ENCODE data around the gene NDUFA6. TPM values are rescaled to one million over a fixed set of nuclear protein-coding genes. Genes with fewer than 3 reads are reported as not detected.

Gene NDUFA6
- total RNA-seq, 1 donor from 2014 or later: 73.6 TPM

- Mint-ChIP-seq H3K9me3 (peaks cover 11% of the 10 kb centered on the region), H3K36me3 (ENCODE audit: low read depth) (peaks cover 73% of the 10 kb centered on the region), H3K27me3 (no peaks in the 10 kb centered on the region), H3K4me3 (no peak overlapping the region), H3K27ac (no peak overlapping the region), H3K4me1 (no peaks in the 10 kb centered on the region)
- CTCF ChIA-PET: no interaction called here
- no peak for ATAC-seq (ENCODE audit: low read depth)
- POLR2A ChIA-PET: interaction anchor here (0.7 to 1.3 kb wide), 2 partner anchors 62 to 879 kb away, joined by 6 to 8 read pairs; partner anchors contain the start of gene WBP2NL
- intact Hi-C loops (cut with micrococcal nuclease): no loop called here
- TF ChIP-seq CTCF (IDR thresholded peaks at IDR 0.05): no peak
- no peak for DNase-seq
These were observed 29.5 kb downstream of the NDUFA6 start for GRCh38 chr22:42061041-42061440.

GRCh38 chr22:42060489-42060888 is 30.1 kb downstream of the NDUFA6 start:
- Mint-ChIP-seq H3K4me1 (no peaks in the 10 kb centered on the region), H3K4me3 (no peak overlapping the region), H3K27ac (no peak overlapping the region), H3K27me3 (no peaks in the 10 kb centered on the region), H3K9me3 (peaks cover 11% of the 10 kb centered on the region), H3K36me3 (ENCODE audit: low read depth) (peaks cover 70% of the 10 kb centered on the region)
- intact Hi-C loops (cut with micrococcal nuclease): no loop called here
- POLR2A ChIA-PET: no interaction called here
- no peak for TF ChIP-seq CTCF (IDR thresholded peaks at IDR 0.05)
- ATAC-seq (ENCODE audit: low read depth) (no peak), DNase-seq (no peak)
- CTCF ChIA-PET: no interaction called here

- peaks cover 11% of the 10 kb centered on the region for H3K9me3 Mint-ChIP-seq
- POLR2A ChIA-PET: interaction anchor here (0.6 to 0.9 kb wide), 3 partner anchors 13 to 679 kb away, joined by 3 to 7 read pairs (median 4); partner anchors contain the start of gene WBP2NL
- ATAC-seq (ENCODE audit: low read depth): no peak
- DNase-seq: no peak
- CTCF ChIA-PET: no interaction called here
- H3K27me3 Mint-ChIP-seq: no peaks in the 10 kb centered on the region
- intact Hi-C loops (cut with micrococcal nuclease): no loop called here
- H3K36me3 Mint-ChIP-seq (ENCODE audit: low read depth): peaks cover 44% of the 10 kb centered on the region
- no peak overlapping the region for H3K4me3 Mint-ChIP-seq
- no peak overlapping the region for H3K27ac Mint-ChIP-seq
- no peak for TF ChIP-seq CTCF (IDR thresholded peaks at IDR 0.05)
- peaks cover 8% of the 10 kb centered on the region for H3K4me1 Mint-ChIP-seq
These were observed 33.6 kb downstream of the NDUFA6 start for GRCh38 chr22:42056757-42057511.

- peaks cover 11% of the 10 kb centered on the region for H3K9me3 Mint-ChIP-seq
- H3K4me3 Mint-ChIP-seq: no peak overlapping the region
- H3K4me1 Mint-ChIP-seq: peaks cover 8% of the 10 kb centered on the region
- ChIA-PET CTCF (no interaction called here), POLR2A (no interaction called here)
- intact Hi-C loops (cut with micrococcal nuclease): loop anchor here (5.0 kb wide), 1 partner anchor 35 kb away; no protein-coding TSS in a partner anchor
- no peak for DNase-seq
- TF ChIP-seq CTCF (IDR thresholded peaks at IDR 0.05): no peak
- no peak for ATAC-seq (ENCODE audit: low read depth)
- no peak overlapping the region for H3K27ac Mint-ChIP-seq
- H3K36me3 Mint-ChIP-seq (ENCODE audit: low read depth): peaks cover 9% of the 10 kb centered on the region
- H3K27me3 Mint-ChIP-seq: no peaks in the 10 kb centered on the region
These were observed 37.8 kb downstream of the NDUFA6 start for GRCh38 chr22:42052765-42053164.

- H3K27ac Mint-ChIP-seq: no peak overlapping the region
- TF ChIP-seq CTCF (IDR thresholded peaks at IDR 0.05): no peak
- no peak overlapping the region for H3K4me3 Mint-ChIP-seq
- peaks cover 9% of the 10 kb centered on the region for H3K4me1 Mint-ChIP-seq
- no peaks in the 10 kb centered on the region for H3K36me3 Mint-ChIP-seq (ENCODE audit: low read depth)
- DNase-seq: no peak
- POLR2A ChIA-PET: interaction anchor here (0.7 kb wide), 1 partner anchor 649 kb away, joined by 3 read pairs; no protein-coding TSS in a partner anchor
- CTCF ChIA-PET: no interaction called here
- intact Hi-C loops (cut with micrococcal nuclease): loop anchor here (5.0 kb wide), 1 partner anchor 33 kb away; no protein-coding TSS in a partner anchor
- H3K9me3 Mint-ChIP-seq: no peaks in the 10 kb centered on the region
- H3K27me3 Mint-ChIP-seq: no peaks in the 10 kb centered on the region
- ATAC-seq (ENCODE audit: low read depth): no peak
These were observed 39.9 kb downstream of the NDUFA6 start for GRCh38 chr22:42050641-42051180.
